ENCODE data around the gene SLC22A3.

SLC22A3 gene

GRCh38 chr6:160309718-160310117 is 38.5 kb upstream of the SLC22A3 start:
- H3K4ac ChIP-seq (ENCODE audit: low read depth in 1 of 2, low read length in 2 of 2) = no peak overlapping the region
- no peaks in the 10 kb centered on the region for H3K4me1 ChIP-seq (ENCODE audit: control insufficient read depth, insufficient read depth, low read depth, low read length)
- no peak overlapping the region for H2AK5ac ChIP-seq (ENCODE audit: low read length, severe bottlenecking)
- H2BK120ac ChIP-seq (ENCODE audit: low read depth, low read length) = no peak overlapping the region
- H3K9ac ChIP-seq (ENCODE audit: low read length) = no peak overlapping the region
- no peak overlapping the region for H4K91ac ChIP-seq (ENCODE audit: low read length)
- peaks cover 0 to 3% of the 10 kb centered on the region in 2 experiments for H3K36me3 ChIP-seq (ENCODE audit: control insufficient read depth in 1 of 2, insufficient read depth in 2 of 2, low read depth in 1 of 2, low read length in 2 of 2)
- H2AFZ ChIP-seq (ENCODE audit: low read depth, low read length) = no peak overlapping the region
- no peak for DNase-seq
- no peak overlapping the region for H4K8ac ChIP-seq (ENCODE audit: low read length)
- no peaks in the 10 kb centered on the region for H3K79me1 ChIP-seq (replicated peaks; ENCODE audit: low read length, poor library complexity, severe bottlenecking)
- no peak overlapping the region for H2BK5ac ChIP-seq (ENCODE audit: low read depth, low read length, poor library complexity, severe bottlenecking)
- no peak overlapping the region for H2BK12ac ChIP-seq (ENCODE audit: low read length in 2 of 2)
- no peak overlapping the region for H3K23ac ChIP-seq (ENCODE audit: low read length in 2 of 2)
- peaks cover 34% of the 10 kb centered on the region for H3K9me3 ChIP-seq (ENCODE audit: control insufficient read depth, low read length)
- no peak overlapping the region for H2BK15ac ChIP-seq (ENCODE audit: low read depth, poor library complexity, severe bottlenecking)
- no peak overlapping the region for H3K4me2 ChIP-seq (ENCODE audit: low read length, poor library complexity, severe bottlenecking)
- H3K27ac ChIP-seq (ENCODE audit: low read length, poor library complexity, severe bottlenecking) = no peak overlapping the region
- H3K27me3 ChIP-seq (ENCODE audit: control insufficient read depth in 1 of 2, insufficient read depth in 1 of 2, low read length in 2 of 2) = no peaks in the 10 kb centered on the region
- H3K14ac ChIP-seq (ENCODE audit: low read length in 2 of 2) = no peak overlapping the region
- no peak overlapping the region for H3K18ac ChIP-seq (ENCODE audit: low read depth in 1 of 2, low read length in 2 of 2)
- no peak overlapping the region for H3K4me3 ChIP-seq (ENCODE audit: insufficient read depth in 1 of 2, low read depth in 1 of 2, low read length in 2 of 2)

GRCh38 chr6:160312900-160313299 is 35.3 kb upstream of the SLC22A3 start:
- Histone ChIP-seq H3K14ac (ENCODE audit: low read length in 2 of 2) (no peak overlapping the region), H4K91ac (ENCODE audit: low read length) (no peak overlapping the region), H3K4me3 (ENCODE audit: insufficient read depth in 1 of 2, low read depth in 1 of 2, low read length in 2 of 2) (no peak overlapping the region), H3K23ac (ENCODE audit: low read length in 2 of 2) (no peak overlapping the region), H3K4ac (ENCODE audit: low read depth in 1 of 2, low read length in 2 of 2) (no peak overlapping the region), H3K9ac (ENCODE audit: low read length) (no peak overlapping the region), H3K36me3 (ENCODE audit: control insufficient read depth in 1 of 2, insufficient read depth in 2 of 2, low read depth in 1 of 2, low read length in 2 of 2) (peaks cover 0 to 3% of the 10 kb centered on the region in 2 experiments), H2AK5ac (ENCODE audit: low read length, severe bottlenecking) (no peak overlapping the region), H2AFZ (ENCODE audit: low read depth, low read length) (no peak overlapping the region), H2BK120ac (ENCODE audit: low read depth, low read length) (no peak overlapping the region), H3K27ac (ENCODE audit: low read length, poor library complexity, severe bottlenecking) (no peak overlapping the region), H3K79me1 (replicated peaks; ENCODE audit: low read length, poor library complexity, severe bottlenecking) (no peaks in the 10 kb centered on the region), H3K27me3 (ENCODE audit: control insufficient read depth in 1 of 2, insufficient read depth in 1 of 2, low read length in 2 of 2) (no peaks in the 10 kb centered on the region), H2BK15ac (ENCODE audit: low read depth, poor library complexity, severe bottlenecking) (no peak overlapping the region), H3K4me2 (ENCODE audit: low read length, poor library complexity, severe bottlenecking) (no peak overlapping the region), H4K8ac (ENCODE audit: low read length) (no peak overlapping the region), H3K4me1 (ENCODE audit: control insufficient read depth, insufficient read depth, low read depth, low read length) (no peaks in the 10 kb centered on the region), H3K9me3 (ENCODE audit: control insufficient read depth, low read length) (peaks cover 34% of the 10 kb centered on the region), H2BK12ac (ENCODE audit: low read length in 2 of 2) (no peak overlapping the region), H3K18ac (ENCODE audit: low read depth in 1 of 2, low read length in 2 of 2) (no peak overlapping the region), H2BK5ac (ENCODE audit: low read depth, low read length, poor library complexity, severe bottlenecking) (no peak overlapping the region)
- no peak for DNase-seq
- WGBS = no CpG with 5 or more reads among the region's 2 CpGs

- Histone ChIP-seq H2BK12ac (ENCODE audit: low read length in 2 of 2) (no peak overlapping the region), H4K8ac (ENCODE audit: low read length) (no peak overlapping the region), H2BK120ac (ENCODE audit: low read depth, low read length) (no peak overlapping the region), H2BK5ac (ENCODE audit: low read depth, low read length, poor library complexity, severe bottlenecking) (no peak overlapping the region), H3K27ac (ENCODE audit: low read length, poor library complexity, severe bottlenecking) (no peak overlapping the region), H3K18ac (ENCODE audit: low read depth in 1 of 2, low read length in 2 of 2) (no peak overlapping the region), H3K14ac (ENCODE audit: low read length in 2 of 2) (no peak overlapping the region), H2AK5ac (ENCODE audit: low read length, severe bottlenecking) (no peak overlapping the region), H4K91ac (ENCODE audit: low read length) (no peak overlapping the region), H3K4me3 (ENCODE audit: insufficient read depth in 1 of 2, low read depth in 1 of 2, low read length in 2 of 2) (no peak overlapping the region), H2AFZ (ENCODE audit: low read depth, low read length) (no peak overlapping the region), H3K9me3 (ENCODE audit: control insufficient read depth, low read length) (peaks cover 17% of the 10 kb centered on the region), H3K79me1 (replicated peaks; ENCODE audit: low read length, poor library complexity, severe bottlenecking) (no peaks in the 10 kb centered on the region), H3K4me2 (ENCODE audit: low read length, poor library complexity, severe bottlenecking) (no peak overlapping the region), H3K9ac (ENCODE audit: low read length) (no peak overlapping the region), H3K4ac (ENCODE audit: low read depth in 1 of 2, low read length in 2 of 2) (no peak overlapping the region), H3K27me3 (ENCODE audit: control insufficient read depth in 1 of 2, insufficient read depth in 1 of 2, low read length in 2 of 2) (no peaks in the 10 kb centered on the region), H3K4me1 (ENCODE audit: control insufficient read depth, insufficient read depth, low read depth, low read length) (no peaks in the 10 kb centered on the region), H3K36me3 (ENCODE audit: control insufficient read depth in 1 of 2, insufficient read depth in 2 of 2, low read depth in 1 of 2, low read length in 2 of 2) (peaks cover 0 to 3% of the 10 kb centered on the region in 2 experiments), H3K23ac (ENCODE audit: low read length in 2 of 2) (no peak overlapping the region), H2BK15ac (ENCODE audit: low read depth, poor library complexity, severe bottlenecking) (no peak overlapping the region)
- no CpG with 5 or more reads among the region's 1 CpG for WGBS
- DNase-seq = no peak
Measured at GRCh38 chr6:160315310-160315709, 32.9 kb upstream of the SLC22A3 start.

- no peak overlapping the region for H3K23ac ChIP-seq (ENCODE audit: low read length in 2 of 2)
- H3K9me3 ChIP-seq (ENCODE audit: control insufficient read depth, low read length) = peaks cover 17% of the 10 kb centered on the region
- no peak overlapping the region for H2BK5ac ChIP-seq (ENCODE audit: low read depth, low read length, poor library complexity, severe bottlenecking)
- no peak overlapping the region for H3K14ac ChIP-seq (ENCODE audit: low read length in 2 of 2)
- no peak overlapping the region for H2AK5ac ChIP-seq (ENCODE audit: low read length, severe bottlenecking)
- H3K27me3 ChIP-seq (ENCODE audit: control insufficient read depth in 1 of 2, insufficient read depth in 1 of 2, low read length in 2 of 2) = no peaks in the 10 kb centered on the region
- H3K4ac ChIP-seq (ENCODE audit: low read depth in 1 of 2, low read length in 2 of 2) = no peak overlapping the region
- no peak overlapping the region for H2BK120ac ChIP-seq (ENCODE audit: low read depth, low read length)
- H4K8ac ChIP-seq (ENCODE audit: low read length) = no peak overlapping the region
- H3K4me3 ChIP-seq (ENCODE audit: insufficient read depth in 1 of 2, low read depth in 1 of 2, low read length in 2 of 2) = no peak overlapping the region
- no peaks in the 10 kb centered on the region for H3K79me1 ChIP-seq (replicated peaks; ENCODE audit: low read length, poor library complexity, severe bottlenecking)
- H4K91ac ChIP-seq (ENCODE audit: low read length) = no peak overlapping the region
- DNase-seq = no peak
- no peak overlapping the region for H3K18ac ChIP-seq (ENCODE audit: low read depth in 1 of 2, low read length in 2 of 2)
- H3K4me1 ChIP-seq (ENCODE audit: control insufficient read depth, insufficient read depth, low read depth, low read length) = no peaks in the 10 kb centered on the region
- no peak overlapping the region for H3K4me2 ChIP-seq (ENCODE audit: low read length, poor library complexity, severe bottlenecking)
- H3K36me3 ChIP-seq (ENCODE audit: control insufficient read depth in 1 of 2, insufficient read depth in 2 of 2, low read depth in 1 of 2, low read length in 2 of 2) = peaks cover 0 to 3% of the 10 kb centered on the region in 2 experiments
- no peak overlapping the region for H2BK12ac ChIP-seq (ENCODE audit: low read length in 2 of 2)
- H2BK15ac ChIP-seq (ENCODE audit: low read depth, poor library complexity, severe bottlenecking) = no peak overlapping the region
- H2AFZ ChIP-seq (ENCODE audit: low read depth, low read length) = no peak overlapping the region
- H3K9ac ChIP-seq (ENCODE audit: low read length) = no peak overlapping the region
- no peak overlapping the region for H3K27ac ChIP-seq (ENCODE audit: low read length, poor library complexity, severe bottlenecking)
Measured at GRCh38 chr6:160316261-160316660, 31.9 kb upstream of the SLC22A3 start.
